Fibroblast of the conjunctiva (primary cell): ENCODE measurements around the gene PBRM1.
"Not testable (repeated sequence)": the region's sequence is repeated elsewhere in the genome, so short reads cannot be mapped to it uniquely, and the experiment has no call there.

ENCODE experiments used
- DNase-seq: peaks from one replicate; pipeline ENCODE4 v3.0.0-alpha.2; 2010; ENCODE audit warnings: low read depth

Gene PBRM1

GRCh38 chr3:52536369-52537164, 149.1 kb downstream of the PBRM1 start, which contains the start of gene UQCC5:
Gene UQCC5, plus strand, starts transcription at chr3:52536605. Its CDS starts 151 bp downstream, at chr3:52536756.
- DNase-seq: peak; percentile 97

- no peak for DNase-seq
Measured at GRCh38 chr3:52536112-52536368, 149.7 kb downstream of the PBRM1 start.

GRCh38 chr3:52535411-52536111, 150.2 kb downstream of the PBRM1 start:
- DNase-seq: no peak

GRCh38 chr3:52534281-52535183, 151.2 kb downstream of the PBRM1 start:
- no peak for DNase-seq

GRCh38 chr3:52533623-52534280, 152.0 kb downstream of the PBRM1 start, which contains the start of gene NT5DC2:
Gene NT5DC2, minus strand, starts transcription at chr3:52533857. Its CDS starts 120 bp downstream, at chr3:52533737.
- DNase-seq: peak; percentile 29

GRCh38 chr3:52532838-52533622, 152.7 kb downstream of the PBRM1 start:
- DNase-seq: no peak

GRCh38 chr3:52532517-52532837, 153.2 kb downstream of the PBRM1 start:
- DNase-seq: no peak

- no peak for DNase-seq
Measured at GRCh38 chr3:52531860-52532516, 153.7 kb downstream of the PBRM1 start.

GRCh38 chr3:52530918-52531826, 154.5 kb downstream of the PBRM1 start:
- no peak for DNase-seq

- DNase-seq: no peak
Measured at GRCh38 chr3:52529376-52530333, 156.1 kb downstream of the PBRM1 start.

GRCh38 chr3:52528586-52529375, 156.9 kb downstream of the PBRM1 start:
- DNase-seq: no peak

- DNase-seq: no peak
Measured at GRCh38 chr3:52527732-52528585, 157.8 kb downstream of the PBRM1 start.

- no peak for DNase-seq
Measured at GRCh38 chr3:52527039-52527731, 158.5 kb downstream of the PBRM1 start.

GRCh38 chr3:52526671-52527038, 159.1 kb downstream of the PBRM1 start:
- not testable (repeated sequence) for DNase-seq

- DNase-seq: no peak
Measured at GRCh38 chr3:52525680-52526561, 159.8 kb downstream of the PBRM1 start.
